K562 treated with DMSO at 1 percent for 12 hours (cell line): ENCODE data around the gene KAT7. TPM values are rescaled to one million over a fixed set of nuclear protein-coding genes. Genes with fewer than 3 reads are reported as not detected.

Experiments
- total RNA-seq: library from RNA; unstranded; fragments of 300-600 nt; gene quantifications from 2 replicates; pipeline ENCODE4 v1.2.3, GENCODE V29; 2022; ENCODE audit not compliant: insufficient read depth

Gene KAT7
- total RNA-seq: 11.0 and 27.1 TPM in 2 replicates

GRCh38 chr17:49788478-49789242 is at the start of gene KAT7:
KAT7 (plus strand) TSS chr17:49788681; CDS start chr17:49788835, 154 bp downstream.

DNA sequence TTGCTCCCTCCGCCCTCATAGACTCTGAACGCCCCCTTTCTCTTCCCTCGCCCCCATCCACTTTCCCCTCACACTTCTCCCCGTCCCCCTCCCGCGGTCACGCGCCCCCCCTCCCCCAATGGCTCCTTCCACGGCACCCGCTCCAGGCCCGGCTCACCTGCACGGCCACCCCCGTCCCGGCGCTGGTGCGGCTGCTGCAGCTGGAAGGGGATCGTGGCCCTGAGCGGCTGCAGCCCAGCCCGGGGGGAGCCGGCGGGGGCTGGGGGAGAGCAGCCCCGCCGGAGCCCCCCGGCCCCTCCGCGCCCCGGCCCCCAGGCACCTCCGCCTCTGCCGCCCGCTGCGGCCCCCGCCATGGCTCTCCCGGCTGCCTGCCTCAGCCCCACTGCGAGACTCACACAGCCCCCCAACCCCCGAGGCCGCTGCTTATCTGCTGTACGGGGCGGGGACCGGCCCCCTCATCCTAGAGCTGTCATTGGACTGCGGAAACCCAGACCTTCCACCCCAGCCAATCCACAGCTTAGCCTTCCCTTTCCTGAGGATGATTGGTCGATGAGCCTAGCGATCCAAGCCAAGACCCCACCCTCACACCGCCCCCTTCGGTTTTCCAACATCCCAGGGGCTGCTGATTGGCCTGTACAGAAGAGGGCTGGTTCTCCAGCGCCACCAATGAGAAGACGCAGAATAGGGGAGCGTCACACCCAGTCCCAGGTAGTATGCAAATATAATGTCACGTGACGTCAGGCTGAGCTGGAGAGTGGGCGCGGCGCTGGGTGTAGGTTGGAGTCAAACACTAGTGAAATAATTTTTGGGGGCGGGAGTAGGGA is 24.5 kb upstream of the KAT7 start, which contains the start of gene FAM117A:
TSS of gene FAM117A (minus strand) at position 397 of the 824 bp plus-strand sequence. CDS start at position 353, 44 bp downstream.

DNA sequence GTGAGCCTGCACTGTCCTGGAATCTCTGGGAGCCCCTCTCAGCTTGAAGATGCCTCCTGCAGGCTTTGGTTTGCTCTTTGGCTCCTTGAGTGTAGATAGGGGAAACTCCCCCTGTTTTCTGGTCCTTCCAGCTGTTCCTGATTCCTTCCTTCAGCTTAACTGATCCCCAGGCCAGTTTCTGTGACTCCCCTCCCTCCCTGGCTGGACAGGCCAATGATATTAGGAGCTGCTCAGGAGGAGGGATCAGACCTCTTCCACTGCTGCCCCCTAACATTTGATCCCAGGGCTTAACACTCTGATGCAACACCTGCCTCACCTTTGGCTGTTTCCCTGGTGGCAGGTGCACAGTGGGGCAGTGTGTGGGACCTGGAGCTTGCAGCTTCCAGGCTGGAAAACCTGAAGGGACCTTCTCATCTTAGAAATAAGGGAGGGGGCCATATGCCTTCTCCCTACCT is 59.6 kb downstream of the KAT7 start, which contains the start of gene TAC4:
TSS of gene TAC4 (minus strand) at position 51 of the 455 bp plus-strand sequence. CDS start 52 bp downstream, outside the sequence.

Other genes with a start within 250 kb of the KAT7 start
- 0.51 and 0.60 TPM in 2 replicates for gene NXPH3, start 212.8 kb upstream of the KAT7 start, total RNA-seq
- gene SPOP, start 110.6 kb upstream of the KAT7 start, total RNA-seq: 35.2 and 47.0 TPM in 2 replicates
- 52.6 and 78.8 TPM in 2 replicates for gene SLC35B1, start 80.7 kb upstream of the KAT7 start, total RNA-seq
- 63.6 and 95.3 TPM in 2 replicates for gene FAM117A, start 24.6 kb upstream of the KAT7 start, total RNA-seq
- gene TAC4, start 59.4 kb downstream of the KAT7 start, total RNA-seq: not detected in 2 replicates
- gene DLX4, start 180.5 kb downstream of the KAT7 start, total RNA-seq: 3.5 and 8.7 TPM in 2 replicates
- gene DLX3, start 206.5 kb downstream of the KAT7 start, total RNA-seq: not detected in 2 replicates